Stimulated activated CD4-positive, alpha-beta T cell treated with anti-CD3 and anti-CD28 coated beads, Interleukin-15, amount 100 ng/mL, for 1 hour (primary cell): ENCODE data around the gene C20orf173.
"Not testable (repeated sequence)": the region's sequence is repeated elsewhere in the genome, so short reads cannot be mapped to it uniquely, and the experiment has no call there.

ENCODE experiments used
- DNase-seq, 2 donors: peaks; one replicate each; pipeline ENCODE4 v3.0.0-alpha.2; 2020; ENCODE audit warnings: low read depth in 1 of 2, low spot score in 1 of 2

The C20orf173 gene

DNA sequence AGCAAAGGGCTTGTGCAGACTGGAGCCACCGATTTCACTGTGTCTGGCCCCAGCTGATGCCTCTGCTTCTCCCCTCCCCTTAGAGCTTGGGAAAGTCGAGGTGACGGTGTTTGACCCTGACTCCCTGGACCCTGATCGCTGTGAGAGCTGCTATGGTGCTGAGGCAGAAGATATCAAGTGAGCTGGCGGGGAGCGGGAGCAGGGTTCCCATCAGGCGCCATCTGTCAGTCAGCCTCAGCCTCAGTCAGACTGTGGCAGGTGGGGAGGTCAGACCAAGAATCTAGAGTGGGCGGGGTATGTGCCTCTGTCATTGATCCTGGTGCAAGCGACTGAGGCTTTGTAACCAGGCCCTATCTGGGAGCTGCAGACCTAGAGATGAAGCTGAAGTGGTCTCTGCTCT lies 17.9 kb upstream of the C20orf173 start:
- DNase-seq = no peak

DNA sequence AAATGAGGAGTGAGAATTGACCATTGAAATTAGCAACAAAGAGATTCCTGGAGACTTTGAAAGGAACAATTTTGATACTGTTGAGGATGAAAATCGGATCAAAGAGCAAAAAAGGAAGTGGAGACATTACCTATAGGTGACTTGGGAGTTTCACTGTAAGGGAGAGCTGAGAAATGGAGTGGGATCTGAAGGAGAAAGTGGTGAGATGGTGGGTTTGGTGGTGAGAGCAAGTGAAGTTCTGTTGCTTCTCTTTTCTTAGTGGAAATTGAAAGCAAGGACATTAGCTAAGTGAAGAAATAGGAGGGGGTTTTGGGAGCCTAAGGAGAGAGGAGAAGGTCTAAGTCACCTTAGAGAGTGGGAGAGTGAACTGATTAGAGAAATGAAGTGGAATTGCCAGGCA lies 16.7 kb upstream of the C20orf173 start:
- no peak for DNase-seq

DNA sequence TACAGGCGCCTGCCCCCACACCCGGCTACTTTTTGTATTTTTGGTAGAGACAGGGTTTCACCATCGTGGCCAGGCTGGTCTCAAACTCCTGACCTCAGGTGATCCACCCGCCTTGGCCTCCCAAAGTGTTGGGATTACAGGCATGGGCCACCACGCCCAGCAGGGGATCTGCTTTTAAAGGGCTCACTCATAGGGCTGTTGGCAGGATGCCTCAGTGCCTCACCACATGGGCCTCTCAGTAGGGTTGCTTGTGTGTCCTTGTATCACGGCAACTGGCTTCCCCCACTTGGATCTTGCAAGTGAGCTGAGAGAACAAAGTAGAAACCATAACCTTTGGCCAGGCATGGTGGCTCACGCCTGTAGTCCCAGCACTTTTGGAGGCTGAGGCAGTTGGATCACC lies 15.5 kb upstream of the C20orf173 start:
- not testable (repeated sequence) for DNase-seq

DNA sequence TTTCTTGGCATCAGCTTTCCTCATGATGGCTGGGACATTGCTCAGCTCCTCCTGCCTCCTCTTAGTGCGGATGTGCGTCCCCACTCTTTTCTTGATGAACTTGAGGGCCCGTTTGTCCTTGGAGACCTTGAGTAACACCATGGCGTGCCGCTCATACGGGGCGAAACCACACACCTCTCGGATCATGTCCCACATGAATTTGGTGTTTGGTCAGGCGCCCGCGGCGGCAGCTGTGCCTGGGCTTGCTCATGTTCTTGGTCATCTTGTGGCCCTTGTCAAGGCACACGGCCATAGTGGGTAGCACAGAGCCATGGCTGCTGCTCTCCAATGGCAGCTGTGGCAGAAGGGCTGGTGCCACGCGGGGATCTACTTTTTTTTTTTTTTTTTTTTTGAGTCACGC lies 15.0 kb upstream of the C20orf173 start:
- no peak for DNase-seq

DNA sequence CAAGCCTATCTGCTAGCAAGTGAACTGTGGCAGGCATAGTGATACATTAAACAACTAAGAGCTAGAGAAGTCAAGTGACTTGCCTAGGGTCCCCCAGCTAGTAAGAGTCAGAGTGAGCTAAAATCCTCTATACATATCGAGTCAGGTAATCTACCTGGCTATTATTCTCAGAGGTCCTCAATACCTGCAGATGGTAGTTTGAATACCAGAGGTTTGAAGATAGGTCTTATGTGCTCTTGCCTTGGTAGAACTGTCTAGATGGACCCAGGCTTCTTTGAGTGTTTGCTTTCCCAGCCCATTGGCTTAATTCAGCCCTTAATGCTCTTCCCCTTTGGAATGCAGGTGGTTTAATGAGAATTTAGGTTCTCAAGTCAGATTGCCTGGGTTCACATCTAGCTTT lies 13.5 kb upstream of the C20orf173 start:
- no peak for DNase-seq

DNA sequence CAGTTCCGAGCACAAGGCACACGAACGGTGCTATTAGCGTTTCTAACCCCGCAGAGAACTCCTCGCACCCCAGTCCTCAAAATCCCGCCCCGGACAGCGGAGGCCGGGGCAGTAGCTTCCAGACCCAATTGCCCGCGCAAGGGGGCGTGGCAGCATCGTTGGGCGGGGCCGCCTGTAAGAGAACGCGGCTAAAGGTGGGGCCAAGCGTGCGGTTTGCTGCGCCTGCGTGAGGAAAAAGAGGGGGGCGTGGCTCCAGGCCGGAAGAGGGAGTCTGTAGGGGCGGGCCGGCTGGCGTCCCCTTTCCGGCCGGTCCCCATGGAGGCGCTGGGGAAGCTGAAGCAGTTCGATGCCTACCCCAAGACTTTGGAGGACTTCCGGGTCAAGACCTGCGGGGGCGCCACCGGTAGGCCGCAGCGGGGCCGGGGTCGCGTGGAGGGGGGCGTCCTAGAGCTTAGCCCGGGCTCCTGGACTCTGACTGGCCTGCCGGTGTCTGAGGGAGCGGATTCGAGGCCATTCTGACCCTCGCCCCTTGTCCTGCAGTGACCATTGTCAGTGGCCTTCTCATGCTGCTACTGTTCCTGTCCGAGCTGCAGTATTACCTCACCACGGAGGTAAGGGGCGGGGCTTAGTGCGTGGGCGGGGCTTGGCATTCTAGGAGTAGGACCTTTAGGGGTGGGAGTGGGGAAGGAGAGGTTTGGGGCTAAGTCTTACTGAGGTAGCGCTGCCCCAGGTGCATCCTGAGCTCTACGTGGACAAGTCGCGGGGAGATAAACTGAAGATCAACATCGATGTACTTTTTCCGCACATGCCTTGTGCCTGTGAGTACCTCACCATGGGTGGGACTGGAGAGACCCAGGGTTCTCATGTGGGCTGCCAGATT lies 12.6 kb upstream of the C20orf173 start, which contains the start of gene ERGIC3:
Gene ERGIC3 (plus strand): TSS at position 296 of the 880 bp plus-strand sequence. CDS start 20 bp downstream, at position 316.
- peak; percentile 93 to 96 for DNase-seq

DNA sequence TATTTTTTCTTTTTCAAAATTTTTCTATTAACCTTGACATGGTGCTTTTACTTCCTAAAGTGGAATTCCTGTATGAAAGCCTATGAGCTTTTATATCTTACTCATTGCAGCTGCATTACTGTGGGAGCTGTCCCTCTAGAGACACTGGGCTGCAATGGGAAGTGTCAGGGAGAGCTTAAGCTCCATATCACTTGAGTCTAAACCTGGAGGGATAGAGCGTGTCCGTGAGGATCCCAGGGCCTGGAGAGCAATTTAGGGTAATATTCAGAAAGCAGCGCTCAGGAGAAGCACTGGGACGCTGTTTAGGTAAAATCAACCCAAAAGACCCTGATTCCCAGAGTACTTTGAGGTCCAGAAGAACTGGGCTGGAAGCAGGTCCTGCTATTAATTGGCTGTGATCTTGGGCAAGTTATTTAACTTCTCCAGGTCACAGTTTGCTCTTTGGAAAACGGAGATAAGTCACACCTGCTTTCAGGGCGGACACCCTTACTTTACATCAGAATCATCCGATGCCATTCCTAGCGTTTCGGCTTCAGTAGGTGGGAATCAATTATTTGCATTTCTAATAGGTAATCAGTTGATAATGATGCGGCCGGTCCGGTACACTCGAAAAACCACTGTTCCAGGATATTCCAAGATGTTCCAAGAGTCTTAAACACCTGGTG lies 11.8 kb upstream of the C20orf173 start:
- no peak for DNase-seq

DNA sequence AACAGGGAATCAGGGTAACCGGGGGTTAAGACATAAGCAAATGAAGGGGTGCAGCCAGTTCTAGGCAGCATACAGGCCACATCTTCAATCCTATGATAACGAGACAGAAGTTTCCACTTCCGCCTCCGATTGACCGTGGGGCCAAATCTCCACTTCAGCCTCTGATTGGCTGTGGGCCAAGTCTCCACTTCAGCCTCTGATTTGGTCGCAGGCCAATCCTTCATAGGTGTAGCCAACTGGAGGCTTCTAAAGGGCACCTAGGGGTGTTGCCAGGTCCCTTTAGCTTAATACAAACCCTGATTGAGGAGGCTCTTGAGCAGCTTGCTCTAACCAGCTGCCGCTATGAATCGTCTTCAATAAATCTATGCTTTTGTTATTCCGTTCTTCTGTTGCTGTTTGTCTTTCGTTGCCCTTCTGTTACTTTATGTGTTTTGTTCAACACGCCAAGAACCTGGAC lies 10.3 kb upstream of the C20orf173 start:
- no peak for DNase-seq

DNA sequence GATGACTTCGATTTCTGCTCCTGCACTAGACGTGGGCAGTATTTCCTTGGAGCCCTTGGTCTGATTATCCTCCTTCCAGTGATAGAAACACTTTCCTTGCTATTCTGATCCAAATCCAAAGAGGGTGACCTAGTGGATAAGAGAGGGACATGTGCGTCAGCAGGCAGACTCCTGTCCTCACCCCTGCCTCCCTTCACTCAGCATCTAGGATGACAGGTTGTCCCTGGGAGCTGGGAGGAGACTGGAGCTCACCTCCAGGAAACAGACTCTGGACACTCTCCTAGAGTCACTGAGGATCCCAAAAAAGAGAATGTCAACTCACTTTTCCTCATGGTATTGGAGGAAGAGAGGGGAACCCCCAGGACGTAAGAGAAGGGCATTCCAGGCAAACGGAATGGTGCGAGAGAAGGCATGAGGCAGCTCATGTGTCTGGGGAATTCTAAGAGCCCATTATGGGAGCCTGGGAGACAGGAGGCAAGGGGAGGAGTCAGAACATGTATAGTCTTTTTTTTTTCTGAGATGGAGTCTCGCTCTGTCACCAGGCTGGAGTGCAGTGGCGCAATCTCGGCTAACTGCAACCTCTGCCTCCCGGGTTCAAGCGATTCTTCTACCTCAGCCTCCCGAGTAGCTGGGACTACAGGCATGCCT lies 2.2 kb downstream of the C20orf173 start:
- DNase-seq = no peak

DNA sequence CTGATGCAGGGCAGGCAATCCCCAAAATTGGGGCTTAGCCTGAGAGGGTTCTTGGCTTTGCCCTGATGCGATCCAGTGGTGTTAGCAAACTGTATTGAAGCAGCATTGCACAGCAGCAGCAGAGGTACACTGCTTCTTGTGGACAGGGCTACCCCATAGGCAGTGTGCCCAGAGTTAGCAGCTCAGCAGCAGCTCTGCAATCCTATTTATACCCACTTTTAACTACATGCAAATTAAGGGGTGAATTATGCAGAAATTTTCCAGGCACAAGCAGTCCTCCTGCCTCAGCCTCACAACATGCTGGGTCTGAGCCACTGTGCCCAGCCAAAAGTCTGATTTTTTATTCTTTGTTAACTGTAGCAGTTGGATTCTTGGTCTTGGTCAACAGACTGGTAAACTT lies 3.8 kb downstream of the C20orf173 start:
- no peak for DNase-seq

DNA sequence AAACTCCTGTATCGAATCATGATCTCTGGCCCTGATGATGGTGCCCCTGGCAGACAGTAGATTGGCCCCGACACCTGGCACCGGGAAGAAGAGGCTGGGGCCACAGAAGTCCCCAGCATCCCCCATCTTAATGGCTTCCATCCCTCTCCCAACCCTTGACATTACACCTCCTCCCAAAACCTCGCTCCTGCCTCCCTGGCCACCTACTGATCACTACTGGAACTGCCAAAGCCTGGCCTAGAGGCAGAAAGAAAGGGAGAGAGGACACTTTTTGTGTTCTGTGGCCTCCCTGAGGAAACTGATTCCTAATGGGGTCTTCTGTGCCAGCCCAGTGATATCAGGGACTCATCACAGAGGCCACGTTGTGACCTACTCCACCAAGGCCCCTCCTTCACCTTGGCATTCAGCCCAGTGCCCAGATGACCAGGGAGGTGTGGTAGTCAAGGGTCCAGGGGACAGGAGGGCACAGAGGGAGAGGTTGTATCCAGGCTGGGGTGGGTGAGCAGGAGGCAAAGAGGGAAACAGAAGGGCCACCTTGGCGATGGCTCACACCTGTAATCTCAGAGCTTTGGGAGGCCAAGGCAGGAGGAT lies 6.1 kb downstream of the C20orf173 start:
- no peak for DNase-seq

DNA sequence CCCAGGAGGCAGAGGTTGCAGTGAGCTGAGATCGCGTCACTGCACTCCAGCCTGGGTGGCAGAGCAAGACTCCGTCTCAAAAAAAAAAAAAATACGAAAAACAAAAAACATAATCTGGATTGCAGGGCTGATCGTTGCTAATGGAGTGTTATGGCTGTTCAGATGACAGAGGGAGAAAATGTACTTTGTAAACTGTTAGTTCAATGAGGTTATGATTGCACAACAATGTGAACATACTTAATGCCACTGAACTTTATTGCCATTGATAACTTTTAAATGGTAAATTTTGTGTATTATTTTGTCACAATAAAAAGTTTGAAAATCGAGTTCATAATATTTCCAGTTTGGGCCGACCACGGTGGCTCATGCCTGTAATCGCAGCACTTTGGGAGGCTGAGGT lies 10.5 kb downstream of the C20orf173 start:
- no peak for DNase-seq

DNA sequence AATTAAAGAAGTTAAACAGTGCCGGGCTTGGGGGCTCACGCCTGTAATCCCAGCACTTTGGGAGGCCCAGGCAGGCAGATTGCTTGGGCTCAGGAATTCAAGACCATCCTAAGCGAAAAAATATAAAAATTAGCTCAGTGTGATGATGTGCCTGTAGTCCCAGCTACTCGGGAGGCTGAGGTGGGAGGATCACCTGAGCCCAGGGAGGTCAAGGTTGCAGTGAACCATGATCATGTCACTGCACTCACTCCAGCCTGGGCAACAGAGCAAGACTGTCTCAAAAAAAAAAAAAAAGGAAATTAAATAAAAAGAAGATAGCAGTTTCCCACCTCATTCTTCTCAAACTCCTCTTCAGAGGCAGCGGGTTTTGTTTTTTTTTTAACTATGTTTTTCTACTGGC lies 11.7 kb downstream of the C20orf173 start:
- not testable (repeated sequence) for DNase-seq

DNA sequence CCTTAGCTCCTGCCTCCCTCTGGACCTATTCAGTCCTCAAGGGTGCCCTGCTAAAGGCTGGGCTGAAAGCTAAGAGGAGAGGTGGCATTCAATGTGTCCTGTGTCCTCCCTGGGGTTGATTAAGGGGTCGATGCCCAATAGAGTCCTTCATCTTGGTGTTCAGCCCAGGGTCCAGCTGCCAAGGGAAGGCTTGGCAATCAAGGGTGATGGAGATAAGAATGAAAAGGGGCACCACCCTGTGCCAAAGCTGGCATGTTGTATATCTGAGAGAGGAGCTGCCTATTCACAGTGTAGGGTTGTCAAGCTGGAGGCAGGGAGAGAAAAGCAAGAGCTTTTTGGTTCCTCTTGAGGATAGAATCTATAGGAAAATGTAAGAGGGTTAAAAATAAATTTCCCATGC lies 12.3 kb downstream of the C20orf173 start:
- no peak for DNase-seq

DNA sequence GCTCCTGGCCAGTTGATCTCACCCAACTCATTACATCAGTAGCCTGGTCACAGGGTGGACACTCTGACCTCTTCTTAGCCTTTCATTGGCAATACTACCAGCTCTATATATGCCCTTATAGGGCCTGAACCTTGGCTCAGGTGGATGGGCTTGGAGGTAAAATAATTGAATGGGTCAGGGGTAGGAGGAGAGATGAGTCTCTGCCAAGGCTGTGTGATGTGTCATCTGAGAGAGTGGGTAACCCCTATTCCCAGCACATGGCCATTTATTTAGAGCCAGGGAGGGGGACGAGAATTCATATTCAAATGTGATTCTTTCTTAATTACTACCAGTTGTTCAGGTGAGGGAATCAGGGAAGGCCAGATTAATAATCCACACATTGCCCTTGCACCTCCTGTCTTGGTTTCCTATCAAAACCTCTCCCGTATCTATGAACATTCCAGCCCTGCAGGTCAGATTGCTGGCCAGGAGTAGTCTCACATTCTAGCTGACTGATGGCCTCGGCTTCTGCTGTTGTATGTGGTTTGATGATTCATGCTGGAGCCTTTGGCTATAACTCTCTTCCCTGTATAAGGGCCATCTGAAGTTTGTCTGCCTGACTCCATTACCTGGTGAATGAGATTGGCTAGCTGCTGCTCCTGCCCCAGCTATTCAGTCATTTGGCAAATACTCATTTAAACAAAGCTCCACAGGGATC lies 13.4 kb downstream of the C20orf173 start:
- no peak for DNase-seq

DNA sequence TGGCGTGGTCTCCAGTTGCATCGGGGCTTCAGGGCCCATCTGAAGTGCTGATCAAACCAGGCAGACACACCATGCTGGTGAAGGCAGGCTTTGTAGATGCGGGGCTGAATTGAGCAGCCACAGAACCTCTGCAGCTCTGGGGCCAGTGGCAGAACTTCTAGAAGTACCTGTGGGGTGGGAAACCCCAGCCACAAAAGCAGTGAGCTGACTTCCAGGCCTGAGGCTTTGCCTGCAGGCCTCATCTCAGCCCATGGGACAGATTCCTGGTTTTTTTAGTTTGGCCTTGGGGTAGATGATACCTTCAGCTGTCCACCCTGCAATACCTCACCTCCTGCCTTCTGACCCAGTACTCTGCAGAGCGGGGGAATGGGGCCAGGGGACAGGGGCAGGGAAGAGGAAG lies 14.1 kb downstream of the C20orf173 start:
- DNase-seq = no peak

DNA sequence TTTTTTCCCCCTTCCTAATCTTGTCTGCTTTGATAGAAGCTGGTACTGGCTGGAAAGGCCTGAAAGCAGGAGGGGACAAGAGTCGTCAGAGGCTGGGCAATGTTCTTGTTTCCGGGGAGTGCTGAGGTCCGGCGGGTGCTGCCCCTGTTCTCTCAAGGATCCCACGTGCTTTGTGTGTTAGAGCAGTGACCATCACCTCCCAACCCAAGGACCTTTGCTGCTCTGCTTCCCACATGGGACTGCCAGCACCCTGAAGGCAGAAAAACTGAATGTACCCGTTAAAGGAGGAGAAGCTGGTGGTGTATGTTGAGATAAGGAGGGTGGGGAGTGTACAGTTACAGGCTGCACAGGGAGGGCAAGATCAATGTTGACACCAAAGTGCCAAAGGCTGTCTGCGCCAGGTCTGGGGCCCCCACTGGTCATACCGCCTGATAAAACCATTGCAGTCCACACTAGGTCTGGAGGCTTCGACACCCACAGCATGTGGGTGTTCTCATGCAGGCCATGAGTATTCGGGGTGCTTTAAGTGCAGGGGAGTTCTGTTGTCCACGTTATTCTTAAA lies 15.0 kb downstream of the C20orf173 start:
- DNase-seq = no peak

DNA sequence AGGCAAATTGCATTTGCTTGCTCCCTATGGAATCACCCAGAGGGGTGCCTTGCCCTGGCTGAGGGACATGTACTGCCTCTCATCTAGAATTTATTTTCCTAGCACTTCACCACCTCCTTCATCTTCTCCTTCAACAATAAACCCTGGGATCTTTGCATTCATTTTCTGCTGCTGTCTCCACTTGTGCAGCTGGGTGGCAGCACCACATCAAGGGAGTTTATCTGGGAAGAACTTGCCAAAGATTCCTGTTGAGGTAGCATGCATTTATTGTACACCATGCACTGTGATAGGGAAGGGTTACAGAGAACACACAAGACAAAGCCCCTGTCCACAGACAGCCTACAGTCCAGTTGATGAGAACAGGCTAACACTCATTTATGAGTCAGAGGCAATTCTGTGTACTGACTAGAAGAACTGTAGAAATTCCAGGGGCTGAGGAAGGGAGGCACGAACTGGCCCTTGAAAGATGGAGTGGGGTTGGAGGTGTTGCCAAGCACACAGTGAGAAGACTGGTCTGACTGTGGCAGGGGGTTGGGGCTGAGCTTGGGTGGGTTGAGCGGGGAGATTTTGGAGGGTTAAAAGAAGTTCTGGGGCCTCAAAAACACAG lies 17.5 kb downstream of the C20orf173 start:
- no peak for DNase-seq

DNA sequence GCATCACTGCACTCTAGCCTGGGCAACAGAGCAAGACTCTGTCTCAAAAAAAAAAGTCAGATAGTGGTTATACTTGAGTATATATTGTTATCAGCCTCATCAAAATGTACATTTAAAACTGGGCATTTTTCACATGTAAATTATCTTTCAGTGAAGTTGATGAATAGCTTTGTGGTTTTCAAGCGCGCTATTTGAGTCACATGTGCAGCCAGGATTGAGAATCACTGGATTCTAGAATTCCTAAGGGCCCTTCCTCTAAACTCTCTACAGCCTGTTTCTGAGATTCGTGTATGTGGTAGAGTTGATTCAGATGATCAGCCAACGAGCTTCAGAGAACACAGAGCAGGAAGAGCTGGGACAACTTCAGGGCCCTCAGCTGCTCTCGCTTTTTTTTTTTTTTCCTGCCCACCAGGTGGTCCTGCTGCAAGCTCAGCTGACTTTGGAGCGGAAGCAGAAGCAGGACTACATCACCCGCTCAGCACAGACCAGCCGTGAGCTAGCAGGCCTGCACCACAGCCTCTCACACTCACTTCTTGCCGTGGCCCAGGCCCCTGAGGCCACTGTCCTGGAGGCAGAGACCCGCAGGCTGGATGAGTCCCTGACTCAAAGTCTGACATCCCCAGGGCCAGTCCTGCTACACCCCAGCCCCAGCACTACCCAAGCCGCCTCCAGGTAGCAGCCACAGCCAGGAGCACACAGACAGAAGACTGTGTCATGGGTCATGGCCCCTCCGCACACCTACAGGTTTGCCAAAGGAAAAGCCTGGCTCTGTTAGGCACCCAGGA lies 18.3 kb downstream of the C20orf173 start:
- DNase-seq = no peak
